ENCODE measurements around the gene PBLD. TPM values are rescaled to one million over a fixed set of nuclear protein-coding genes. Genes with fewer than 3 reads are reported as not detected.
A peak's percentile ranks its signal among the peaks of the same experiment; 100 is the strongest.

Gene PBLD
- total and polyA plus RNA-seq, 9 of the 15 experiments (the other 6 are each of a cell fraction or from before 2014, with no cell fraction given), result 1.2 to 4.3 (median 2.5) TPM

DNA sequence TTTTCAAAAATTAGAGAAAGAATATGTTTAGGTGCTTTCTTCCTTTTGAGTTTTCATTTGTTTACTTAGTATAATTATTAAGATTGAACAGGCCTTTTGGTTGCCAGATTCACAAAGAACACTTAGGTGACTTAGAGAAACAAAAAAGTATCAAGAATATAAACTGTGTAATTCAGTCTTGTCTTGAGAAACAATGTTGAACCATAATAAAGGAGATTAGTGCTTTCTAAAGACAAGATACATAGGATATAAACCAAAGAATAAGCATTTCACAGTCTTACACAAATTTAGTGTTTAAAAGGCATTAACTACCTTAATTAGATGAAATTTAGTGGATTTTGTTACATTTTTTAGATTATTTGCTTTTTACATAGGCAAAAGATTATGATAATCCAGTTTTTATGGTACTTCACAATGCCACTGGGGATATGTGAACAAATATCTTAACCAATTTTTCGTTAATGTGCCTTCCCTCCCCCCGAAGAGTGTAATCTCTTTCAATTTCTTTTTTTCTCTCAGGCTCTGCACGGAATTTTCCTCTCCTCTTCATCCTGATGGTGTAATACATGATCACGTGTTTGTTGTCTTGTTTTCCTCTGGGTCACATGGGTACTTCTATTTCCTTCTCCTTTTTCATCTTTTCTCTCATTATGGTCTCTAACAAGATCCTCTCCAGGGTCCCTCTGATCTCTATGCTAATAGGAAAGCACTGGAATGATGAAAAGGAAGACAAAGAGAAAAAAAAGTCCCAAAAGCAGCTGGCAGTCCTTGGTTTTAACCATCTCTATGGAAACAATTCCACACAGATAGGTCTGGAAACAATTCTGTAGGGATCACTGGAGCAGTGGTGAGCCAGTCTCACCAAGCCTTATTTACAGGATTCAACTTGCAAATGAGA is 4.6 kb downstream of the PBLD start:
- ATAC-seq (no peak), DNase-seq (ENCODE audit: extremely low read depth in 1 of 4, low spot score in 3 of 4) (no peak), FAIRE-seq (no peak)
- no TSS peak for BruUV-seq (replicated peaks)
- H3K27ac ChIP-seq (ENCODE audit: extremely low read depth, low read depth, low read length), result no peak overlapping the region
- peak overlapping the region; percentile 16; the same call in 1 of the 2 replicates for H3K4me2 ChIP-seq (ENCODE audit: insufficient read depth, low read length)
- H3K27me3 ChIP-seq (ENCODE audit: control insufficient read depth in 2 of 2, insufficient read depth in 2 of 2, low read length in 2 of 2), result no peaks in the 10 kb centered on the region
- H4K20me1 ChIP-seq (replicated peaks; ENCODE audit: control insufficient read depth, insufficient read depth, low read length), result no peaks in the 10 kb centered on the region; the same call in 1 of the 2 replicates
- H2AFZ ChIP-seq (ENCODE audit: low read depth, low read length), result peak overlapping the region; percentile 72
- H3K9me1 ChIP-seq (ENCODE audit: control insufficient read depth, insufficient read depth, low read length), result no peaks in the 10 kb centered on the region
- ChIA-PET POLR2A (no interaction called here), CTCF (ENCODE audit: low intra/inter-chr PET ratio) (interaction anchor here (0.6 kb wide), 1 partner anchor 674 kb away, joined by 5 read pairs; no protein-coding TSS in a partner anchor)
- H3K36me3 ChIP-seq (ENCODE audit: control insufficient read depth, insufficient read depth, low read length), result peaks cover 2% of the 10 kb centered on the region; the same call in 1 of the 3 replicates
- 6% methylated on average over 4 of the region's 4 CpGs for WGBS (ENCODE audit: insufficient coverage, low coverage, missing lambda C conversion rate)
- in situ Hi-C loops (cut with MboI) (loop anchor here (10.0 kb wide), 1 partner anchor 453 kb away; no protein-coding TSS in a partner anchor), intact Hi-C loops (cut with micrococcal nuclease) (no loop called here)
- H3K9ac ChIP-seq (ENCODE audit: insufficient read depth in 1 of 2, low read depth in 2 of 2, low read length in 2 of 2), result peak overlapping the region in 1 of 2 experiments; percentile 27; a peak in 2 of 4 replicates
- H3K4me1 ChIP-seq (replicated peaks in 1 of 2; ENCODE audit: control insufficient read depth in 2 of 2, insufficient read depth in 2 of 2, low read length in 2 of 2), result peaks cover 17 to 20% of the 10 kb centered on the region in 2 experiments
- no peak overlapping the region for H3K4me3 ChIP-seq
- H3K79me2 ChIP-seq (ENCODE audit: control insufficient read depth, insufficient read depth, low read length), result peaks cover 24% of the 10 kb centered on the region
- H3K9me3 ChIP-seq (replicated peaks; ENCODE audit: control insufficient read depth, insufficient read depth, low read depth, low read length), result no peaks in the 10 kb centered on the region
- no peak for TF ChIP-seq SMC3 (conservative IDR thresholded peaks at IDR 0.05; ENCODE audit: insufficient read depth, low read depth, low read length)
- TF ChIP-seq RFX1 (IDR thresholded peaks at IDR 0.05), result peak; percentile 37
- TF ChIP-seq ZNF140 (CRISPR knock-in tag; IDR thresholded peaks at IDR 0.05), result no peak
- TF ChIP-seq RFX7 (CRISPR knock-in tag; IDR thresholded peaks at IDR 0.05), result no peak
- TF ChIP-seq NCOA1 (IDR thresholded peaks at IDR 0.05; ENCODE audit: low read depth), result no peak
- TF ChIP-seq ARHGAP35 (IDR thresholded peaks at IDR 0.05; ENCODE audit: partially characterized antibody), result no peak
- no peak for TF ChIP-seq ZNF79 (CRISPR knock-in tag; IDR thresholded peaks at IDR 0.05; ENCODE audit: low read depth)
- no peak for TF ChIP-seq ZNF436 (CRISPR knock-in tag; IDR thresholded peaks at IDR 0.05)
- TF ChIP-seq, protein P1, sequence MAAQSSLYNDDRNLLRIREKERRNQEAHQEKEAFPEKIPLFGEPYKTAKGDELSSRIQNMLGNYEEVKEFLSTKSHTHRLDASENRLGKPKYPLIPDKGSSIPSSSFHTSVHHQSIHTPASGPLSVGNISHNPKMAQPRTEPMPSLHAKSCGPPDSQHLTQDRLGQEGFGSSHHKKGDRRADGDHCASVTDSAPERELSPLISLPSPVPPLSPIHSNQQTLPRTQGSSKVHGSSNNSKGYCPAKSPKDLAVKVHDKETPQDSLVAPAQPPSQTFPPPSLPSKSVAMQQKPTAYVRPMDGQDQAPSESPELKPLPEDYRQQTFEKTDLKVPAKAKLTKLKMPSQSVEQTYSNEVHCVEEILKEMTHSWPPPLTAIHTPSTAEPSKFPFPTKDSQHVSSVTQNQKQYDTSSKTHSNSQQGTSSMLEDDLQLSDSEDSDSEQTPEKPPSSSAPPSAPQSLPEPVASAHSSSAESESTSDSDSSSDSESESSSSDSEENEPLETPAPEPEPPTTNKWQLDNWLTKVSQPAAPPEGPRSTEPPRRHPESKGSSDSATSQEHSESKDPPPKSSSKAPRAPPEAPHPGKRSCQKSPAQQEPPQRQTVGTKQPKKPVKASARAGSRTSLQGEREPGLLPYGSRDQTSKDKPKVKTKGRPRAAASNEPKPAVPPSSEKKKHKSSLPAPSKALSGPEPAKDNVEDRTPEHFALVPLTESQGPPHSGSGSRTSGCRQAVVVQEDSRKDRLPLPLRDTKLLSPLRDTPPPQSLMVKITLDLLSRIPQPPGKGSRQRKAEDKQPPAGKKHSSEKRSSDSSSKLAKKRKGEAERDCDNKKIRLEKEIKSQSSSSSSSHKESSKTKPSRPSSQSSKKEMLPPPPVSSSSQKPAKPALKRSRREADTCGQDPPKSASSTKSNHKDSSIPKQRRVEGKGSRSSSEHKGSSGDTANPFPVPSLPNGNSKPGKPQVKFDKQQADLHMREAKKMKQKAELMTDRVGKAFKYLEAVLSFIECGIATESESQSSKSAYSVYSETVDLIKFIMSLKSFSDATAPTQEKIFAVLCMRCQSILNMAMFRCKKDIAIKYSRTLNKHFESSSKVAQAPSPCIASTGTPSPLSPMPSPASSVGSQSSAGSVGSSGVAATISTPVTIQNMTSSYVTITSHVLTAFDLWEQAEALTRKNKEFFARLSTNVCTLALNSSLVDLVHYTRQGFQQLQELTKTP (IDR thresholded peaks at IDR 0.05; ENCODE audit: low read depth in 1 of 2, partially characterized antibody in 2 of 2), result peak in 1 of 2 experiments; percentile 81
